GM06990 (cell line): ENCODE results near the gene DOCK2.

Source experiments
- DNase-seq: peaks from one replicate; pipeline ENCODE4 v3.0.0-alpha.2; 2011; ENCODE audit not compliant: insufficient read length; ENCODE audit errors: extremely low read depth
- H3K27me3 ChIP-seq: replicated peaks from 2 replicates; pipeline ENCODE4 v1.6.0; 2011; ENCODE audit warnings: low read length; ENCODE audit not compliant: control insufficient read depth, insufficient read depth
- H3K36me3 ChIP-seq: 2 replicates; pipeline ENCODE4 v1.5.1; 2011; ENCODE audit warnings: low read length; ENCODE audit not compliant: control insufficient read depth, insufficient read depth
- H3K4me3 ChIP-seq: replicated peaks from 2 replicates; pipeline ENCODE4 v1.5.1; 2011; ENCODE audit warnings: low read depth, mild to moderate bottlenecking, control low read depth, low read length
- TF ChIP-seq, protein P1 (sequence below): IDR thresholded peaks from 2 replicates; pipeline ENCODE4 v1.5.1; 2011; ENCODE audit warnings: low read length, control low read depth, mild to moderate bottlenecking, inconsistent platforms; ENCODE audit not compliant: insufficient read depth, poor library complexity, severe bottlenecking

Gene DOCK2

DNA sequence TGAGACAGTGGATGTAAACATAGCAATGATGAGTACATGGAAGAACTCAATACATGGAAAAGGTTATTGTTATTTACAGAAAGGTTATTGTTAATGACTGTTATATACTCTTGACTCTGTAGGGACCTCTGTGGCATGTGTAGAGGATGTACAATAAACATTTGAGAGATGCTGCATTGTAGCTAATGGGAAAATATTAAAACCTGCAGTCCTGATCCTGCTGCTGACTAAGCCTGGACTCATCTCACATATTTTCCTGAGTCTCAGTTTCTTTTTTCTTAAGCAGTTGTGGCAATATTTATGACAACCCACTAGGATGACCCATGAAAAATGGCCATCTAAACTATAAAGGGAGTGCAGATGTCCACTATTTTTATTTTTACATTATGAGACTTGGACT lies 75.4 kb downstream of the DOCK2 start:
- Histone ChIP-seq H3K4me3 (no peak overlapping the region), H3K36me3 (peaks cover 35% of the 10 kb centered on the region), H3K27me3 (no peaks in the 10 kb centered on the region)
- DNase-seq = no peak
- TF ChIP-seq, protein P1, sequence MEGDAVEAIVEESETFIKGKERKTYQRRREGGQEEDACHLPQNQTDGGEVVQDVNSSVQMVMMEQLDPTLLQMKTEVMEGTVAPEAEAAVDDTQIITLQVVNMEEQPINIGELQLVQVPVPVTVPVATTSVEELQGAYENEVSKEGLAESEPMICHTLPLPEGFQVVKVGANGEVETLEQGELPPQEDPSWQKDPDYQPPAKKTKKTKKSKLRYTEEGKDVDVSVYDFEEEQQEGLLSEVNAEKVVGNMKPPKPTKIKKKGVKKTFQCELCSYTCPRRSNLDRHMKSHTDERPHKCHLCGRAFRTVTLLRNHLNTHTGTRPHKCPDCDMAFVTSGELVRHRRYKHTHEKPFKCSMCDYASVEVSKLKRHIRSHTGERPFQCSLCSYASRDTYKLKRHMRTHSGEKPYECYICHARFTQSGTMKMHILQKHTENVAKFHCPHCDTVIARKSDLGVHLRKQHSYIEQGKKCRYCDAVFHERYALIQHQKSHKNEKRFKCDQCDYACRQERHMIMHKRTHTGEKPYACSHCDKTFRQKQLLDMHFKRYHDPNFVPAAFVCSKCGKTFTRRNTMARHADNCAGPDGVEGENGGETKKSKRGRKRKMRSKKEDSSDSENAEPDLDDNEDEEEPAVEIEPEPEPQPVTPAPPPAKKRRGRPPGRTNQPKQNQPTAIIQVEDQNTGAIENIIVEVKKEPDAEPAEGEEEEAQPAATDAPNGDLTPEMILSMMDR = no peak

DNA sequence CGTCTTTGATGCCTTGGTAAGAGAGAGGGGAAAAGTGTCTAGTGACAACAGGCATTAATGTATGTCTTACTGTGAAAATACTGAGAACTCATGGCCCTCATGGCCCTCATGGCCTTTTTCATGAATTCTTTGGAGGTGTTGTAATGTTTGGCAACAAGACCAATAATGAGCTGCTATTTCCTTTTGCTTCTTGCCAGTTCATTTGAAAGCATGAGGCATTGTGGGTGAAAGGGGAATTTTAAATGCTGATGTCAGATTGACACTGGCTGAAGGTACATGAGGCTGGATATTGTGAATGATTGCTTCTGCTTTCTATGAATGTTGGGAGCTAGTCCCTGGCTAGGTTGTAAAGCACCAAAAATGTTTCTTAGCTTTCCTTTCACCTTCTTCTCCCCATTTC lies 79.2 kb downstream of the DOCK2 start:
- Histone ChIP-seq H3K36me3 (peaks cover 34% of the 10 kb centered on the region), H3K27me3 (no peaks in the 10 kb centered on the region), H3K4me3 (no peak overlapping the region)
- no peak for DNase-seq
- TF ChIP-seq, protein P1 = no peak

DNA sequence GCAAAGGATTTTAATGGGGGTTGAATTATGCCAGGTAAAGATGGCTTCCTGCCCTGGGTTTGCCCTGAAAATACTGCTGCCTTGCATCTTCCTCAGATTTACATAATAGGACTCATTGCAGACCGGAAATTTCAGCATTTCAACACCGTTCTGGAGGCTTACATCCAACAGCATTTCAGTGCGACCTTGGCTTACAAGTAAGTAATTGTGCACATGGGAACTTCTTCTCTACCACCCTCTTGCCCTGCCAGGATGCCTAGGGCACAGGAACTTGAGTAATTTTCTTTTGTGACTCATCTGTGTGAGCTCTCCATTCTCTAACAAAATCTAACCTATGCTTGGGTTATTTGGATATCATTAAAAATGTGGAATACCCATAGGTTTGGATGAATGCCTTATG lies 80.2 kb downstream of the DOCK2 start:
- DNase-seq = no peak
- TF ChIP-seq, protein P1 = no peak
- peaks cover 34% of the 10 kb centered on the region for H3K36me3 ChIP-seq

DNA sequence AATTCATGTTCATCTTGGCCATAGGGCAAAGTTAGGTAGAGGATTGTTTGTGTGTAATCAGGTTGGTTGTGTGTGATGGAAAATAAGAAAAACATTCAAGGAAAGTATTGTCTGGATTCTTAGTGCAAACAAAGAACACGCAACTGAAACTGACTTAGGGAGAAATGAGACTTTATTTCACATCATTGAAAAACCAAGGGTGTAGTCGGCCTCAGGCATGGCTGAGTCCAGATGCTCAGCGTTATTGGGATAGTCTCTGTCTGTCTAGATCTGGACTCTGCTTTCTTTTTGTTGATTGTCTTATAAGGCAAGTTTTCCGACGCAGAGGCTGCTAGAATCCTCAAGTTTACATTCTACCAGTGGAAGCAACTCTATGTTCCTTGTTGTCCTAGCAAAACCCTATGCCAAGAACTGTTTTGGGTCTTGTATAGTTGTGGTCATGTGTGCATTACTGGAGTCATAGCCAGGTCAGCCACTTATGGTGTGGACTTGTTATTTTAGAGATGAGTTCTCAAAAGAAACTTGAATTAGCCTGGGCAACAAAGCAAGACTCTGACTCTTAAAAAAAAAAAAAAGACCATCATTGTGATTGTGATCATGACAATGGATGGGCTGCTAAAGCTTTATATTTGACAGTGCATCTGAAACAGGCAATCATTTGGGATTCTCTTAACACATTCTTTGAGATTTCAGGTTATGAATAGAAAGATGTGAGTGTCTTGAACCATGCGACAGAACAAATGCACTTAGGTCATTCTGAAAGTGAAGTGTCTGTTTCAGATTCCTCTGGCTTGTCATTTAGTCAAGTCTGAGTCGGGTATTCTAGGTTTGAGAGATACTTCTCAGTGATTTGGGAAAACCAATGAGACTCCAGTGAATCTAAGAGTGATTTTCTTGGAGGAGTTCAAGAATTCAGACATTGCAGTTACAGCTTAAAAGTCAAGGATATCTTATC lies 82.6 kb downstream of the DOCK2 start:
- TF ChIP-seq, protein P1 = no peak
- H3K27me3 ChIP-seq = no peaks in the 10 kb centered on the region
- H3K4me3 ChIP-seq = no peak overlapping the region
- DNase-seq = peak; percentile 62
- H3K36me3 ChIP-seq = peaks cover 36% of the 10 kb centered on the region

More for the DNA sequence above, 80.2 kb downstream of the DOCK2 start:
- Histone ChIP-seq H3K4me3 (no peak overlapping the region), H3K27me3 (no peaks in the 10 kb centered on the region)

DNA sequence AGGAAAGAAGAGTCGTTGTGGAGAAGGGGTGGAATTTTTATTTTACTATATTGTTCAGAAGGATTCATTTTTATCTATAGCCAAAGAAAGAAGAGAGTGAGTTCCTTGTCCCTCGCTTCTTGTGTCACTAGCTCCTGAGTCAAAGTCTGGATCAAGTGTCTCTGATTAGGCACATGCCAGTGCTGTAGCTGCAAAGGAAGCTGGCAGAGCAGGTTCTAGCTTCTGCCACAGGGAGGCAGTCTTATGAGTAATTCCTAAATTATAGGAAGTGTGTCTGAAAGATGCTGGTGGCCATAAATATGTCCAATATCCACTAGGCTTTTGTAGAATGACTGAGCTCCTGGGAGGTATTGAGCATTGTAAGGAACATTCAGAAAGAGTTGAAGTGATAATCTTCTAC lies 84.7 kb downstream of the DOCK2 start:
- TF ChIP-seq, protein P1 = peak; percentile 11
- DNase-seq = no peak
- H3K36me3 ChIP-seq = peaks cover 31% of the 10 kb centered on the region
- H3K4me3 ChIP-seq = no peak overlapping the region
- H3K27me3 ChIP-seq = no peaks in the 10 kb centered on the region
